Right lung (tissue), 5 donors: ENCODE results near the gene SLC26A9. TPM values are rescaled to one million over a fixed set of nuclear protein-coding genes. Genes with fewer than 3 reads are reported as not detected.
"Not testable (repeated sequence)": the region's sequence is repeated elsewhere in the genome, so short reads cannot be mapped to it uniquely, and the experiment has no call there.

Experiments used
- DNase-seq, 2 donors: peaks; one replicate each; pipeline ENCODE4 v3.0.0-alpha.2; 2013
- polyA plus RNA-seq, 5 donors: library from polyadenylated mRNA; unstranded; fragments of 120-200 nt; gene quantifications; one replicate each; pipeline versions ENCODE4 v1.2.1 to v1.2.3, GENCODE V29; 2013; ENCODE audit warnings: inconsistent platforms in 1 of 5, low replicate concordance in 1 of 5; ENCODE audit not compliant: insufficient read length in 5 of 5, insufficient read depth in 1 of 5

The SLC26A9 gene
- polyA plus RNA-seq, 5 donors = 4.5 to 7.1 (median 5.4) TPM

GRCh38 chr1:205927247-205927646, 16.0 kb downstream of the SLC26A9 start:
- DNase-seq = no peak

DNA sequence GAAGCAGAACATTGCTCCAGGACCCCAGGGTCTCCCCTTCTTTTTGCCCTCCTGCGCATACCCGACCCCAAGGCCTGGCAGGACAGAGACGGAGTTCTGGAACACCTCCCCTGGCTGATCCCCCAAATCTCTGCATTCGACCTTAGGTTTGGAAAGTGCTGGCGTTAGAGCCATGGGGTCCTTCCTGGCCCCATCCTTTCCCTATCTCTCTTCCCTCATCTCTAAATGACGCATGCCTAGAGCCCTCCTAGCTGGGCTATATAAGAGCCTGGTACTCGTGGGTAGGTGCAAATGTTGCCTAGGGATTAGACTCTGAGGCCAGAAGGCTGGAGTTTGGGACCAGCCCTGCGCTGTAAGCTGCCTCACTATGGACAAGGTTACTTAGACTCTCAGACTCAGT, 16.6 kb downstream of the SLC26A9 start:
- no peak for DNase-seq

DNA sequence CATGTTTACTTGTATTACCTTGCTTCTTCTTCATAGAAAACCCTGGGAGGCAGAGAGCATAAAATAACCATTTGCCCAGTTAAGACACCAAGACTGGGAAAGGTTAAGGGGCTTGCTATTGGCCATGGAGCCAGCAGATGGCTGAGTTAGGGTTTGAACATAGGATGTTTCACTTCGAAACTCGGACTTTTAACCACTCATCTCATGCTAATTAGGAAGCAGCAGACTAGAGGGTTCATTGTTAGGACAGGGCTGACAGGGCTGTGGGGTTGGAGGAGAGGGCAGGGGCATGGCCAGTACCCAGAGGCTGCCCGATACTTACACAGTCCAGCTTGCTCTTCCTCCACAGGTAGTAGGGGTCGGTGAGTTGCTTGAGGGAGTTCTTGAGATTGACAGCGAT, 17.0 kb downstream of the SLC26A9 start:
- no peak for DNase-seq

DNA sequence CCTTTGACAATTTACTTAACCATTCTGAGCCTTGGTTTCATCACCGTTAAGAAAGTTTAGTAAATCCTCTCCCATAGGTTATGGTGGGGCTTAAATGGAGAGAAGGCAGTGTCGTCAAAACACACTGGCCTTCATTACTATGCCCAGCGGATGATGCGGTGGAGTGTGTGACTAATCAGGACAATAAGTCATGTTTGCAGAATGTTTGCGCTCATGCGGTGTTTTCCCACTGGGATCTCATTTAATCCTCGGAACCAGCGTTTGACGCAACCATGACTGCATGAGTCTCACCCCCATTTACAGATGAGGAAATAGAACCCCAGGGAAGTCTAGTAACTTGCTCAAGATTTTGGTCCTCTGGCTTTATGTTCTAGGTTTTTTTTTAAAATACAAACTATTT, 17.5 kb downstream of the SLC26A9 start:
- no peak for DNase-seq

GRCh38 chr1:205924460-205924790, 18.8 kb downstream of the SLC26A9 start:
- no peak for DNase-seq

GRCh38 chr1:205923651-205924459, 19.4 kb downstream of the SLC26A9 start:
- no peak for DNase-seq

GRCh38 chr1:205922806-205923205, 20.4 kb downstream of the SLC26A9 start:
- DNase-seq = no peak

DNA sequence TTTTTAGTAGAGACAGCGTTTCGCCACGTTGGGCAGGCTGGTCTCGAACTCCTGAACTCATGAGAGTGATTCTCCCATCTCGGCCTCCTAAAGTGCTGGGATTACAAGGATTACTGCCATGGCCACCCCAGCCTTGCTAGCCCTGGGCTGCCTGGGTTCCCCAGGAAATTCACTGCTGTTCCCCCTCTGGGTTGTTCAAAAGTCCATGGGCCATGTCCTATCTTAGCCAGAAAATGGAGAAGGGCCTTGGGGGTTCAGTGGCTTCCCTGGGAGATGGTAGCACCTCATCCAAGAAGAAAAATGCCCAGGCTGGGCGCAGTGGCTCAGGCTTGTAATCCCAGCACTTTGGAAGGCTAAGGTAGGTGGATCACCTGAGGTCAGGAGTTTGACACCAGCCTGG, 20.9 kb downstream of the SLC26A9 start:
- DNase-seq = no peak

DNA sequence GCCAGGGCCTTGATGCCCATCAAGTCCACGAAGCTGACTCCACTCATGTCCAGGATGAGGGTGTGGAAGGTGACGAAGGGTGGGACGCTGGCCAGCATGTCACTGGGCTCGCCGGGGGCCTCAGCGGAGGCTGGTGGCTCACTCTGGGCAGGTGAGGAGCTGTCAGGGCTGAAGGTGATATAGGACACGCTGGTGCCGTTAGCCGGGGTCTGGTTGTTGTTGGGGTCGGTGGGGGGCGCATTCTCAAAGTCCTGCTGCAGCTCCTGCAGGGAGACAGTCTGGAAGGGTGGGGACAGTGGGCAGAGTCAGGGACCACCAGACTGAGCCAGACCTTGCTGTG, 21.7 kb downstream of the SLC26A9 start:
- no peak for DNase-seq

DNA sequence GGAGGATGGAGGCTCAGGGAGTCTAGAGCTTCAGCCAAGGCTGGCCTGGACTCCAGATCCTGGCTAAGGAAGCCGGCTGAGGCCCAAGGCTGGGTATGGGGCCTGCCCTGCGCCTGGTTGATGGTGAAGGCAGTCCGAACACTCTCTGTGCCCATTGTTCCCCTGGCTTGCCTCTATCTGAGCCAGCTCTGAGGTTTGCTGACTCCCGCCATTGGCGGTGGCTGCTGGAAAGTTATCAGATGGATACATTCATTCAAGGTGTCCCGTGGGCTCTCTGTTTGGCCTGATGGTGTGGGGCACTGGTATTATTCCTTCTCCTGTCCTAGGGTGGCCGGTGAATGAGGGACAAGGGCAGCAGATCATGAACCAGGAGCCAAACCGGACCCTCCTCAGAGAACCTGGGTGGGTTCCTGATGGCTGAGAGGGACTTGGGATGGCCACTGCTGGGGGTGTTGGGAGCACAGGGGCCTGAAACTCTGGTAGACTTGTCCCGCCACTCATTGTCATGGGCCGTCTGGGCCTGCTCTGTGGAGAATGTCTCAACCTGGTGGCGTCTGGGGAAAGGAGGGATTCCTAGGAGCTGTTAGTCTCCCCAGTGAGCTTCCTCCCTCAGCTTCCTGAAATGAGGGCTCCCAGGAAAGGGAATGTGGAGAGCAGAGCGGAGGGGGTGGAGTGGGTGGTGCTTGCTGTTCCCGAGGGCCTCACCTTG, 22.2 kb downstream of the SLC26A9 start:
- no peak for DNase-seq

DNA sequence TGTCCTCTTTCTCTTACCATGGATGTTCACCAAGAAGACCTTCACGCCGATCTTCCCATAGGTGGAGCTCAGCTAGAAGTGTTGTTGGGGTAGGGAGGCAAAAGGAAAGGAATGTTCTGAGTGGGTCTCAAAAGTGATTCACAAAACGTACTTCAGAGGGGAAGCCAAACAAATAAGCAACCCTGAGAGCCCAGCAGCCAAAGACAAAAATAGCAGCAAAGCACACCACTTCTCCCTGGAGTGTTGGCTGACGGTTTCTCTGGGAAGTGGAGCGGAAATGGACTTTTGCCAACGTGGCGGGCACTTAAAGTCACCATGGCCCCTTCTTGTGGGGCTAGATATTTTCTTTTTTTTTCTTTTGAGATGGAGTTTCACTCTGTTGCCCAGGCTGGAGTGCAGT, 23.1 kb downstream of the SLC26A9 start:
- DNase-seq = peak; percentile 77 to 79

DNA sequence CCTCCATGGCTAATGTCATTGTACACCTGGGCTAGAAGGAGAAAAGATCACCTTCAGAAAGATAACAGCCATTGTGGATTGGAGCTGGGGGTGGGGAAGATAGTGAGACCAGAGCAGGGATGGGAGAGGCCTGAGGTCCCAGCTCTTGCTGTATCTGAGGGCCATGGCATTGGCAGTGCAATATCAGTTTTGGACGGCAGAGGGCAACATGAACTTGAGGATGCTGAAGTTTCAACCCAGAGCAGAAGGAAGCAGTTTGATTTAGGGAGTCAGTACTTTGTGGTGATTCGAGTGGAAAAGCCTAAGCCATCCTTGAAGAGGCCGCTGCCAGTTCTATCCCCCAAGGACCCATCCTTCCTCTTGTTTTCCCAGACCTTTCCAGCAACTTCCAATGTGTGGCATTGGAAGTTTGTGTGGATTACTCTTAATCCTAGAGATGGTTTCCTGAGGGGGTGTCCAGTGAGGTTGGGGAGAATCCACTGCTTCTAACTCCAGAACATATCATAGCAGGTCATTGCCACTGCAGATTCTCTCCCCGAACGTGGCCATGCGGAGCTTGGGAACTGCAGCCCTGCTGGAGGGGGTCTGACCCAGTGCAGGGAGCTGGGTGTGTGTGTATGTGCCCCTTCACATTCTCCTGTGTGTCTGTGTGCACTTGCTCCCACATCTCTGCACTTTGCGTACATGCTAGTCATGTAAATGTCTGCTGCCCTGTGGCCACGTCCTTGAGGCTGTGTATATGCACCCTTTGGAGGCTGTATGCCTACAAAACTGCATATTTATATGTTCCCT, 24.1 kb downstream of the SLC26A9 start:
- DNase-seq = peak in 1 of 2 donors; percentile 67

GRCh38 chr1:205917466-205918238, 25.6 kb downstream of the SLC26A9 start:
- DNase-seq = no peak

DNA sequence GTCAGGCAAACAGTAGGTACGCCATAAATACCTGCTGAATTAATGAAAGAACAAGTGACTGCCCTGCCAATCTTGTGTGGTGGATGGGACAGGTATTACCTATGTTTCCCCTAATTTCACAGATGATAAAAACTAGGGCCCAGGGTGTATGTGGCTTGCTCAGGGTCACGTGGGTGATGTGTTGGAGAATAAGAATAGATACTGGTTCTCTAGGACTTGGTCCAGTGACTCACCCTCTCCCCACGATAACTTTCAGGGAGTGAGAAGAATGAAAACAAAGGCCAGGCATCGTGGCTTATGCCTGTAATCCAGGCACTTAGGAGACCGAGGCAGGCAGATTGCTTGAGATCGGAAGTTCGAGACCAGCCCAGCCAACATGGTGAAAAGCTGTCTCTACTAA, 26.7 kb downstream of the SLC26A9 start:
- no peak for DNase-seq

DNA sequence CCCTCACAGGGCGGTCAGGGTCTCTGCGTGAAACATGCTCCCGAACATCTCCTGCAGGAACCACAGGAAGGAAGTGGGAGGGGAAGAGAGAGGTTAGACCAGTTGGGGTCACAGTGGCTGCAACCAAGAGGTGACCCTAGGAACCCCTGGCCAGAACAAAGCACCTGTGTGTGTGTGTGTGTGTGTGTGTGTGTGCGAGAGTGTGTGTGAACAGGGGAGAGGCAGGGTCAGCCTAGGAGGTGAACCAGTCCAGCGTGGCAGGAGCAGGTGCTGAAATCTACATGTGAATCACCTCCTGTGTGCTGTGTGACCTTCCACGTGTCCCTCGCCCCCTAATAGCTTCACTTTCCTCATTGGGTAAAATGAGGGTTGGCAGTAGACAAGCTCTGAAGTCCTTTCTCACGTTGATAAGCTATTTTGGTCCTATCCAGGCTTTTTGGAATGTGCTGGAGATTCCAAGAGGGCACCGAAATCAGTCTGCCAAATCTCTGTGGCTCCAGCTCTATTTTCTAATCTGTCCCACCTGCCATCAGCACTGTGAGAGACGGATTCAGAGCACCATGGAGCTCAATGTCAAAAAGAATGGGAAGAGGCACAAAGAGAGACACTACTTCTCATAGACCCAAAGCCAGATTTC, 27.8 kb downstream of the SLC26A9 start:
- DNase-seq = no peak

- no peak for DNase-seq
These were observed 28.5 kb downstream of the SLC26A9 start for GRCh38 chr1:205914730-205915129.

DNA sequence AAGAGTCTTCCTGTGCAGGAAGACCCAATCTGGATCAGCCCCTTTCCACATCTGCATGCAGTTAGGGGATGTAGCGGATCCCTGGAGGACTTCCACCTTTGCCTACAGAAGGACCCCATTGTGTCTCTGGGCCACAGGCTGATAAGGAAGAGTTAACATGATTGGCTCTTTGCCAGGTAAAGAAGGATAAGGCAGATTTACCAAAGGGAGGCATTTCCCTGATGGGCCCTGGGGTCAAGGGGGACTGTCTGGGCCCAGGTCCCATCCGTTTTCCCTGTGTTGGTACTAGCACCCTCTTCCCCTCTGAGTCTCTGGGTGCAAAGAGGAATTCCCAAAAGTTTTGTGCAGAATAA, 29.1 kb downstream of the SLC26A9 start:
- DNase-seq = no peak

DNA sequence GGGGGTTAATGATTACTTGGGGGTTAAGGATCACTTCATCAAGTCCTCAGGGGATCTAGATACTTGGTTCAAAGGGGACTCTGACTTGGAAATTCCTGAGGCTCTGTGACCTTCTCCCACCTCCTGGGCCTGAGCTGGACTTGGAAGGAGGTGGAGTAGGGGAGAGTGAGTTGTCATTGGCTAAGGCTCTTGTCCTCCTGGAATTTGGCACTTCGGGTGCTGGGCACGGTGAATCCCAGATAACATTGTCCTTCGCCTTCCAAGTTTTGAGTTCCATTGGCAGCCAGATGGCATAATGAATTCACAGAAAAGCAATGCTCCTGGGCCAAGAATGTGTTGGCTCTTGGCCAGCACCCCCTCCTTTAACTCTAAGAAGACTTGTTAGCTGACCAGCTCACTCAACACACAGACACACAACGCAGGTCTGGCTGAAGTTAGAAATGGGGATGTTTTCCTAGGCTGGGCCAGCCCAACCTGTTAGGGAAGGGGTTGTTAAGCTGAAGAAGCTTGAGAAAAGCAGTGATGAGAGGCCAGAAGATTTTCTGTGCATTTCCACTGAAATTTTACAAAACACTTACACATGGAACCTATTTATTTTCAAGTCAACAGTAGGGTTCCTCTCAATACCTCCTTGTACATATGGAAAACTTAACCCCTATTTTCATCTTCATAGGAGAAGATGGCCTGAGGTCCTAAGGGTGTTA, 29.7 kb downstream of the SLC26A9 start:
- peak; percentile 56 to 63 for DNase-seq

DNA sequence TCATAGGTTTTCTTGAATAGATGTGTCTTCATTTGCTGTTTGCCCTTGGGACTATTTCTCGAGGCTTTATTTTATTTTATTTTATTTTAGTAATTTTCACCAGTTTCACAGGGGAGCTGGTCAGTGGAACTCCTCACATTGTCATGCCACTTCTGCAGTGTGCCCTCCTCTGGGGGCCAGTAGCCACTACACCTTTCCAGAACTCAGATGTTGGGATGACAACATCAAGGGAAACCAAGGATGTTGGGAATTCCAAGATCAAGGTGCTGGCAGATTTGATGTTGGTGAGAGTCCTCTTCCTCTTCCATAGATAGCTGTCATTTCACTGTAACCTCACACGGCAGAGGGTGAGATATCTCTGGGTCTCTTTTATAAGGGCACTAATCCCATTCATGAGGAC, 35.5 kb downstream of the SLC26A9 start:
- no peak for DNase-seq

DNA sequence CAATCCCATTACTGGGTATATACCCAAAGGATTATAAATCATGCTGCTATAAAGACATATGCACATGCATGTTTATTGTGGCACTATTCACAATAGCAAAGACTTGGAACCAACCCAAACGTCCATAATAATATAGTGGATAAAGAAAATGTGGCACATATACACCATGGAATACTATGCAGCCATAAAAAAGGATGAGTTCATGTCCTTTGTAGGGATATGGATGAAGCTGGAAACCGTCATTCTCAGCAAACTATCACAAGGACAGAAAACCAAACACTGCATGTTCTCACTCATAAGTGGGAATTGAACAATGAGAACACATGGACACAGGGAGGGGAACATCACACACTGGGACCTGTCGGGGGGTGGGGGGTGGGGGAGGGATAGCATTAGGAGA, 38.2 kb downstream of the SLC26A9 start:
- not testable (repeated sequence) for DNase-seq

DNA sequence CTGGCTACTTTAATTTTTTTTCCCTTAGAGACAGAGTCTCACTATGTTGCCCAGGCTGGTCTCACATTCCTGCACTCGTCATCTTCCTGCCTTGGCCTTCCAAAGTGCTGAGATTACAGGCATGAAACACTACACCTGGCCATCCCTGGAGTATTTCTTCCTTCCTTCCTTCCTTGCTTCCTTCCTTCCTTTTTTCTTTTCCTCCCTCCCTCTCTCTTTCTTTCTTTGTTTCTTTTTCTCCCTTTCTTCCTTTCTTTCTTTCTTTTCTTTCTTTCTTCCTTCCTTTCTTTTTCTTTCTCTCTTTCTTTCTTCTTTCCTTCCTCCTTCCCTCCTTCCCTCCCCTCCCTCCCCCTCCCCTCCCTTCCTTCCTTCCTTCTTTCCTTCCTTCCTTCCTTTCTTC, 46.9 kb downstream of the SLC26A9 start:
- DNase-seq = no peak
